ENCODE results near the gene CMA1. TPM values are rescaled to one million over a fixed set of nuclear protein-coding genes. Genes with fewer than 3 reads are reported as not detected.
"Not testable (repeated sequence)": the region's sequence is repeated elsewhere in the genome, so short reads cannot be mapped to it uniquely, and the experiment has no call there.

Gene CMA1
- total and polyA plus RNA-seq, 2 donors (not counting 1 experiment from before 2014, with no cell fraction given): not detected

- Histone ChIP-seq H3K4me3 (ENCODE audit: control extremely low read depth in 1 of 5, extremely low read depth in 1 of 5, insufficient read depth in 1 of 5, low read depth in 2 of 5, low read length in 4 of 5) (no peak overlapping the region), H3K79me2 (ENCODE audit: control insufficient read depth, insufficient read depth, low read length) (no peaks in the 10 kb centered on the region), H3K36me3 (replicated peaks in 1 of 2; ENCODE audit: control extremely low read depth in 1 of 2, control insufficient read depth in 1 of 2, extremely low read depth in 1 of 2, insufficient read depth in 2 of 2, low read length in 1 of 2) (no peaks in the 10 kb centered on the region), H3K27me3 (replicated peaks in 1 of 4; ENCODE audit: control extremely low read depth in 1 of 4, control insufficient read depth in 3 of 4, insufficient read depth in 4 of 4, low read length in 3 of 4) (peaks cover 0 to 4% (median 0%) of the 10 kb centered on the region in 4 experiments), H3K9me3 (ENCODE audit: control extremely low read depth in 1 of 3, control insufficient read depth in 2 of 3, insufficient read depth in 1 of 3, low read length in 2 of 3) (no peaks in the 10 kb centered on the region), H2AFZ (ENCODE audit: insufficient read depth, low read depth, low read length, poor library complexity, severe bottlenecking) (no peak overlapping the region), H3K9ac (ENCODE audit: low read length) (no peak overlapping the region), H3K27ac (ENCODE audit: low read length in 2 of 2) (no peak overlapping the region), H4K20me1 (ENCODE audit: control insufficient read depth, insufficient read depth, low read length, poor library complexity, severe bottlenecking) (no peaks in the 10 kb centered on the region), H3K4me1 (ENCODE audit: control insufficient read depth in 2 of 2, insufficient read depth in 2 of 2, low read length in 2 of 2) (no peaks in the 10 kb centered on the region), H3K4me2 (replicated peaks; ENCODE audit: low read depth, low read length, poor library complexity, severe bottlenecking) (no peak overlapping the region)
- DNase-seq (no peak), ATAC-seq (ENCODE audit: low read depth) (no peak)
- peaks cover 7% of the 10 kb centered on the region for H3K4me1 Mint-ChIP-seq
- no peak overlapping the region for H3K27ac Mint-ChIP-seq
- WGBS (ENCODE audit: insufficient coverage): no CpG with 5 or more reads among the region's 1 CpG
- H3K4me3 Mint-ChIP-seq: no peak overlapping the region
- ChIA-PET POLR2A (no interaction called here), CTCF (interaction anchor here (1.1 kb wide), 1 partner anchor 10 kb away, joined by 4 read pairs; no protein-coding TSS in a partner anchor)
- H3K27me3 Mint-ChIP-seq: peaks cover 13% of the 10 kb centered on the region
- no peaks in the 10 kb centered on the region for H3K9me3 Mint-ChIP-seq (ENCODE audit: insufficient read depth)
- TF ChIP-seq EZH2 (IDR thresholded peaks at IDR 0.05; ENCODE audit: borderline replicate concordance, insufficient read depth, low read depth, low read length, poor library complexity, severe bottlenecking) (no peak), CTCF (IDR thresholded peaks at IDR 0.05) (no peak)
- intact Hi-C loops (cut with micrococcal nuclease): no loop called here
Observed at GRCh38 chr14:24535737-24536136, 27.7 kb upstream of the CMA1 start.

DNA sequence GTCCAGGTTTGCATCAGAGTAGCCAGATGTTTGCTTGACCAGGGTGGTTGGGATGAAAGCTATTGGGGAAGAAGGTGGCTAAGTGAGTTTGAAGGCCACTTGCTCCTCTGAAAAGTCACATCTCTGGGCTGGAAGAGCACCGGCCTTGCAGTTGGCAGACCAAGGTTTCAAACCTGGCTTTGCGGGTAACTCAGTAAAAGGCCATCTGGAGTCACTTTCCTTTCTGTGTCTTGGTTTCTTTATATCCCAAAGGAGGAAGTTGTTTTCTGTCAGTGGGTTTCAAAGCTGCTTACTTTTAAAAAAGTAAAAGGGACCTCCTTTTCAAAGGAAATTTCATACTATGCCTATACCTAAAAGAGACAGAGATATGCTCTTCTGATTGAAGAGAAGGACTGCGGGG, 26.2 kb upstream of the CMA1 start:
- DNase-seq (no peak), ATAC-seq (ENCODE audit: low read depth) (no peak)
- Histone ChIP-seq H3K4me3 (ENCODE audit: control extremely low read depth in 1 of 5, extremely low read depth in 1 of 5, insufficient read depth in 1 of 5, low read depth in 2 of 5, low read length in 4 of 5) (no peak overlapping the region), H3K4me2 (replicated peaks; ENCODE audit: low read depth, low read length, poor library complexity, severe bottlenecking) (no peak overlapping the region), H2AFZ (ENCODE audit: insufficient read depth, low read depth, low read length, poor library complexity, severe bottlenecking) (no peak overlapping the region), H3K9ac (ENCODE audit: low read length) (no peak overlapping the region), H3K4me1 (ENCODE audit: control insufficient read depth in 2 of 2, insufficient read depth in 2 of 2, low read length in 2 of 2) (no peaks in the 10 kb centered on the region), H4K20me1 (ENCODE audit: control insufficient read depth, insufficient read depth, low read length, poor library complexity, severe bottlenecking) (no peaks in the 10 kb centered on the region), H3K27ac (ENCODE audit: low read length in 2 of 2) (no peak overlapping the region), H3K79me2 (ENCODE audit: control insufficient read depth, insufficient read depth, low read length) (no peaks in the 10 kb centered on the region), H3K27me3 (replicated peaks in 1 of 4; ENCODE audit: control extremely low read depth in 1 of 4, control insufficient read depth in 3 of 4, insufficient read depth in 4 of 4, low read length in 3 of 4) (peaks cover 0 to 4% (median 0%) of the 10 kb centered on the region in 4 experiments), H3K36me3 (replicated peaks in 1 of 2; ENCODE audit: control extremely low read depth in 1 of 2, control insufficient read depth in 1 of 2, extremely low read depth in 1 of 2, insufficient read depth in 2 of 2, low read length in 1 of 2) (no peaks in the 10 kb centered on the region), H3K9me3 (ENCODE audit: control extremely low read depth in 1 of 3, control insufficient read depth in 2 of 3, insufficient read depth in 1 of 3, low read length in 2 of 3) (no peaks in the 10 kb centered on the region)
- ChIA-PET POLR2A (no interaction called here), CTCF (interaction anchor here (1.1 kb wide), 1 partner anchor 32 kb away, joined by 3 read pairs; no protein-coding TSS in a partner anchor)
- WGBS (ENCODE audit: insufficient coverage): 0% methylated on average over 1 of the region's 3 CpGs
- Mint-ChIP-seq H3K9me3 (ENCODE audit: insufficient read depth) (no peaks in the 10 kb centered on the region), H3K27me3 (peaks cover 13% of the 10 kb centered on the region), H3K4me3 (no peak overlapping the region), H3K4me1 (peaks cover 7% of the 10 kb centered on the region), H3K27ac (no peak overlapping the region)
- no peak for TF ChIP-seq CTCF (IDR thresholded peaks at IDR 0.05)
- no peak for TF ChIP-seq EZH2 (IDR thresholded peaks at IDR 0.05; ENCODE audit: borderline replicate concordance, insufficient read depth, low read depth, low read length, poor library complexity, severe bottlenecking)
- intact Hi-C loops (cut with micrococcal nuclease): no loop called here

DNA sequence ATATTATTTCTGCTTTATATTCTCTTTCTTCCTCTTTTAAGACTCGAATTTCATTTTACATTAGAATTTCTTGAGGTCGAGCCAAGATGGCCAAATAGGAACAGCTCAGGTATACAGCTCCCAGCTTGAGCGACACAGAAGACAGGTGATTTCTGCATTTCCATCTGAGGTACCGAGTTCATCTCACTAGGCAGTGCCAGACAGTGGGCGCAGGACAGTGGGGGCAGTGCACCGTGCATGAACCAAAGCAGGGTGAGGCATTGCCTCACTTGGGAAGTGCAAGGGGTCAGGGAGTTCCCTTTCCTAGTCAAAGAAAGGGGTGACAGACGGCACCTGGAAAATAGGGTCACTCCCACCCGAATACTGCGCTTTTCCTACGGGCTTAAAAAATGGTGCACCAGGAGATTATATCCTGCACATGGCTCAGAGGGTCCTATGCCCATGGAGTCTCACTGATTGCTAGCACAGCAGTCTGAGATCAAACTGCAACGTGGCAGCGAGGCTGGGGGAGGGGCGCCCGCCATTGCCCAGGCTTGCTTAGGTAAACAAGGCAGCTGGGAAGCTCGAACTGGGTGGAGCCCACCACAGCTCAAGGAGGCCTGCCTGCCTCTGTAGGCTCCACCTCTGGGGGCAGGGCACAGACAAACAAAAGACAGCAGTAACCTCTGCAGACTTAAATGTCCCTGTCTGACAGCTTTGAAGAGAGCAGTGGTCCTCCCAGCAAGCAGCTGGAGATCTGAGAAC, 18.0 kb upstream of the CMA1 start:
- peaks cover 28% of the 10 kb centered on the region for H3K27me3 Mint-ChIP-seq
- H3K27ac ChIP-seq (ENCODE audit: low read length in 2 of 2); CTCF ChIA-PET; H3K79me2 ChIP-seq (ENCODE audit: control insufficient read depth, insufficient read depth, low read length); H3K36me3 ChIP-seq (replicated peaks in 1 of 2; ENCODE audit: control extremely low read depth in 1 of 2, control insufficient read depth in 1 of 2, extremely low read depth in 1 of 2, insufficient read depth in 2 of 2, low read length in 1 of 2); H2AFZ ChIP-seq (ENCODE audit: insufficient read depth, low read depth, low read length, poor library complexity, severe bottlenecking); H3K4me1 Mint-ChIP-seq; ATAC-seq (ENCODE audit: low read depth); POLR2A ChIA-PET; intact Hi-C loops (cut with micrococcal nuclease); H3K4me2 ChIP-seq (replicated peaks; ENCODE audit: low read depth, low read length, poor library complexity, severe bottlenecking); H4K20me1 ChIP-seq (ENCODE audit: control insufficient read depth, insufficient read depth, low read length, poor library complexity, severe bottlenecking); DNase-seq; H3K4me1 ChIP-seq (ENCODE audit: control insufficient read depth in 2 of 2, insufficient read depth in 2 of 2, low read length in 2 of 2); H3K9me3 ChIP-seq (ENCODE audit: control extremely low read depth in 1 of 3, control insufficient read depth in 2 of 3, insufficient read depth in 1 of 3, low read length in 2 of 3); H3K9ac ChIP-seq (ENCODE audit: low read length); H3K4me3 ChIP-seq (ENCODE audit: control extremely low read depth in 1 of 5, extremely low read depth in 1 of 5, insufficient read depth in 1 of 5, low read depth in 2 of 5, low read length in 4 of 5); H3K27ac Mint-ChIP-seq; H3K4me3 Mint-ChIP-seq; H3K9me3 Mint-ChIP-seq (ENCODE audit: insufficient read depth): not testable (repeated sequence)
- H3K27me3 ChIP-seq (replicated peaks in 1 of 4; ENCODE audit: control extremely low read depth in 1 of 4, control insufficient read depth in 3 of 4, insufficient read depth in 4 of 4, low read length in 3 of 4): peaks cover 0 to 17% (median 0%) of the 10 kb centered on the region in 4 experiments
- WGBS (ENCODE audit: insufficient coverage): 86% methylated on average over 9 of the region's 15 CpGs
